Measurements from ENCODE around the gene SLC15A1. TPM values are rescaled to one million over a fixed set of nuclear protein-coding genes. Genes with fewer than 3 reads are reported as not detected.

The SLC15A1 gene
- total and polyA plus RNA-seq, 4 experiments from 2014 or later: not detected

DNA sequence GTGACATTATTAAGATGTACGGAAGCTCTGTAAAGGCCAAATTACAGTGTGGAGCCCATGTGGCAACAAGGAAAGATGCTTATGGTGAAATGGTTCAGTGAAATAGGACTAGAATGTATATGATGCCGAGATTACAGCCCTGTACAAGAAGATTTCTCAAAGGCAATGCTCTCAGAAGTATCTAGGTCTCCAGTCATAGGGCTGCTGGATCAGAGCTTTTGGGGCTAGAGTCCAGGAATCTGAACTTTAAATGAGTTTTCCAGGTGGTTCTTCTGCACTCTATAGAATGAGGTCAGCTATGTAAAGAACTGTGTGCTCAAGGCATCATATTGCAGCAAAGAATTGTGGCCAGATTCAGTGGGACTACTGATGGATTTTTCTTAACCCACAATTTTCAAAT lies 100.2 kb downstream of the SLC15A1 start:
- no peak for DNase-seq

DNA sequence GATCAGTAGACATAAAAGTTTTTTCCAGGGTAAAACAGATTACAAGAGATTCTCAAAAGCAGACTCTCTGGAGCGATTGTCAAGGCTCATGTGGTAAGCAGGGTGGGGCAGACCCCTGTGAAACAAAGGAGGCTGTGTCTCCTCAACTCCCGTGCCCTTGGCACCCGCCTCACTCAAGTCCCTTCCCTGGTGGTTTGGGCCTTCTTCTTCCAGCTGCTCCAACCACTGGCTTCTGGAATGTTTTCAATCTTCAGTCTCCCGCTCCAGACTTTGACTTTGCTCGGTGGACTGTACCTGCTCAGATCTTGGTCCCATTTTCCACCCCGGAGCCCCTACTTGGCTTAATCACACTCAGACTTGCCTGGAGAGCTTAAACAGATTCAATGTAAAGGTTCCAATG lies 100.7 kb downstream of the SLC15A1 start:
- intact Hi-C loops (cut with micrococcal nuclease): loop anchor here (2.0 kb wide), 1 partner anchor 77 kb away; no protein-coding TSS in a partner anchor
- Mint-ChIP-seq H3K27me3 (peaks cover 0 to 3% of the 10 kb centered on the region in 2 donors), H3K4me1 (peaks cover 0 to 4% (median 3%) of the 10 kb centered on the region in 4 donors), H3K9me3 (no peaks in the 10 kb centered on the region), H3K4me3 (no peak overlapping the region), H3K36me3 (no peaks in the 10 kb centered on the region), H3K27ac (no peak overlapping the region)
- Histone ChIP-seq H3K4me3 (ENCODE audit: low read length in 2 of 2) (no peak overlapping the region), H3K36me3 (ENCODE audit: insufficient read depth, low read length) (no peaks in the 10 kb centered on the region), H3K4me1 (ENCODE audit: insufficient read depth, low read length) (peaks cover 5% of the 10 kb centered on the region), H3K9me3 (ENCODE audit: control insufficient read depth in 1 of 2, low read length in 2 of 2) (no peaks in the 10 kb centered on the region), H3K27ac (ENCODE audit: low read depth, low read length) (no peak overlapping the region), H3K27me3 (ENCODE audit: insufficient read depth, low read length) (no peaks in the 10 kb centered on the region)
- DNase-seq: no peak
- ChIA-PET POLR2A (ENCODE audit: partially characterized antibody) (interaction anchor here (4.8 kb wide), 1 partner anchor 206 kb away, joined by 38 read pairs; no protein-coding TSS in a partner anchor), CTCF (ENCODE audit: partially characterized antibody) (interaction anchor here (1.5 to 11.4 kb wide), 14 partner anchors 14 to 215 kb away, joined by 5 to 345 read pairs (median 11); no protein-coding TSS in a partner anchor)

More for the DNA sequence above, 100.2 kb downstream of the SLC15A1 start:
- H3K36me3 ChIP-seq (ENCODE audit: insufficient read depth, low read length): no peaks in the 10 kb centered on the region
- no peaks in the 10 kb centered on the region for H3K9me3 ChIP-seq (ENCODE audit: control insufficient read depth in 1 of 2, low read length in 2 of 2)
- ChIA-PET POLR2A (ENCODE audit: partially characterized antibody) (interaction anchor here (1.0 to 4.8 kb wide), 4 partner anchors 75 to 206 kb away, joined by 4 to 38 read pairs (median 8); partner anchors contain the start of gene STK24), CTCF (ENCODE audit: partially characterized antibody) (interaction anchor here (0.8 to 11.4 kb wide), 38 partner anchors 10 to 619 kb away, joined by 3 to 345 read pairs (median 7); no protein-coding TSS in a partner anchor)
- Mint-ChIP-seq H3K4me1 (peaks cover 0 to 4% (median 3%) of the 10 kb centered on the region in 4 donors), H3K27ac (no peak overlapping the region), H3K36me3 (no peaks in the 10 kb centered on the region), H3K4me3 (no peak overlapping the region), H3K27me3 (peaks cover 0 to 3% of the 10 kb centered on the region in 2 donors), H3K9me3 (no peaks in the 10 kb centered on the region)
- no peak overlapping the region for H3K27ac ChIP-seq (ENCODE audit: low read depth, low read length)
- H3K27me3 ChIP-seq (ENCODE audit: insufficient read depth, low read length): no peaks in the 10 kb centered on the region
- peaks cover 5% of the 10 kb centered on the region for H3K4me1 ChIP-seq (ENCODE audit: insufficient read depth, low read length)
- no peak overlapping the region for H3K4me3 ChIP-seq (ENCODE audit: low read length in 2 of 2)
- intact Hi-C loops (cut with micrococcal nuclease): loop anchor here (2.0 kb wide), 1 partner anchor 77 kb away; no protein-coding TSS in a partner anchor

DNA sequence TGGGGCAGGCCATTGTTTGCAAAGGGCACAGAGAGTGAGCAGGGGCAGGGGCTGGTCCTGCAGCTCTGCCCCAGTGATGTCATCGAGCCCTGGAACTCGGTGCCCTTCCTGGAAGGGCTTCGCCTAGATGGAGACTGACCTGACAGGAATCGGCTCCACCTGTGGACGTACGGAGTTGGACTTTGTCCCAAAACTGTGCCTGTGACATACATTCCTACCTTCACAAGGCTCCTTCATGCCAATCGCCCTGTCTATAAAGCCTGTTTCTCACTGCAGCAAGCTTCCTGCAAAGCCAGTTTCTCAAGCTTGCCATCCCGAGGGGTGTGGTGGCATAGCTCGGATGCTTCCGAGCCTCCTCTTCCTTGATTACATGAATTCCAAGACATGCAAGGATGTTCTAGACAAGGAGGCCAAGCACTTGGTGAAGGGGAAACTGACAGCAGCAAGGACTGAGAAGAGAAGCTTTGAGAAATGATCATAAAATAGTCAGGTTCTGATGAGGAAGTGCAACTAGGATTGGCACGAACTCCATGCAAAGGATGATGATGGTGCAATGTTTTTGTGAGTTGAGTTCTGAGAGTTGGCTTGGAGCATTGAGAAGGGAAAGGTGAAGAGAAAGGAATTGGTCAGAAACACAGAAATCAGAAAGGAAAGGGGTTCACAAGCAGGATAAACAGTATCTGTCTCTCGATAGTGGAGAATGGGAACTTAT lies 101.9 kb downstream of the SLC15A1 start:
- POLR2A ChIA-PET (ENCODE audit: partially characterized antibody): interaction anchor here (4.8 kb wide), 1 partner anchor 205 kb away, joined by 38 read pairs; no protein-coding TSS in a partner anchor
- DNase-seq: no peak
- Histone ChIP-seq H3K4me3 (ENCODE audit: low read length in 2 of 2) (no peak overlapping the region), H3K4me1 (ENCODE audit: insufficient read depth, low read length) (peaks cover 5% of the 10 kb centered on the region), H3K9me3 (ENCODE audit: control insufficient read depth in 1 of 2, low read length in 2 of 2) (no peaks in the 10 kb centered on the region), H3K36me3 (ENCODE audit: insufficient read depth, low read length) (no peaks in the 10 kb centered on the region), H3K27me3 (ENCODE audit: insufficient read depth, low read length) (no peaks in the 10 kb centered on the region), H3K27ac (ENCODE audit: low read depth, low read length) (no peak overlapping the region)
- Mint-ChIP-seq H3K4me3 (no peak overlapping the region), H3K4me1 (peaks cover 0 to 4% (median 3%) of the 10 kb centered on the region in 4 donors), H3K27ac (no peak overlapping the region), H3K27me3 (peaks cover 3% of the 10 kb centered on the region in 2 donors), H3K9me3 (no peaks in the 10 kb centered on the region), H3K36me3 (no peaks in the 10 kb centered on the region)
- CTCF ChIA-PET (ENCODE audit: partially characterized antibody): interaction anchor here (0.6 to 11.4 kb wide), 4 partner anchors 168 to 341 kb away, joined by 3 to 345 read pairs (median 74); no protein-coding TSS in a partner anchor
- intact Hi-C loops (cut with micrococcal nuclease): no loop called here

DNA sequence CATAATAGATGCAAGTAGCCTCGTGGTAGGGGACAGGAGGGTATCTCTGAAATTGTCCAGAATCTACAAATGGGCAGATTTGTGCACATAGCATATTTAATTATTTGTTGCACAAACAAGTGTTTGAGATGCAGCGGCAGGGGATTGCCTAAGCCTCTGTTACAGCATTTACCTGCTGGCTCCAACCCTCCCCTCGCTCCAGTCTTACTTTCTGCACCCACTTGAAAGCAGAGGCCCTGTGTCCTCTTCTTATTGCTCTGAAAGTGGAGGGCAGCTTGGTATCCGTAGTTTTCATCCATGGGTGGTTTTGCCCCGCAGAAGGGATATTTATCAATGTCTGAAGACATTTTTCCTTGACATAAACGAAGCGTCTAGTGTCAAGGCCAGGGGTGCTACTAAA lies 102.6 kb downstream of the SLC15A1 start:
- peaks cover 3% of the 10 kb centered on the region in 2 donors for H3K27me3 Mint-ChIP-seq
- Histone ChIP-seq H3K27me3 (ENCODE audit: insufficient read depth, low read length) (no peaks in the 10 kb centered on the region), H3K4me1 (ENCODE audit: insufficient read depth, low read length) (peaks cover 5% of the 10 kb centered on the region), H3K4me3 (ENCODE audit: low read length in 2 of 2) (no peak overlapping the region), H3K27ac (ENCODE audit: low read depth, low read length) (no peak overlapping the region), H3K36me3 (ENCODE audit: insufficient read depth, low read length) (no peaks in the 10 kb centered on the region), H3K9me3 (ENCODE audit: control insufficient read depth in 1 of 2, low read length in 2 of 2) (no peaks in the 10 kb centered on the region)
- intact Hi-C loops (cut with micrococcal nuclease): no loop called here
- no peaks in the 10 kb centered on the region for H3K36me3 Mint-ChIP-seq
- ChIA-PET CTCF (ENCODE audit: partially characterized antibody) (interaction anchor here (1.5 to 11.4 kb wide), 3 partner anchors 15 to 206 kb away, joined by 3 to 345 read pairs (median 101); no protein-coding TSS in a partner anchor), POLR2A (ENCODE audit: partially characterized antibody) (no interaction called here)
- no peak overlapping the region for H3K4me3 Mint-ChIP-seq
- peak overlapping the region in 1 of 7 donors; percentile 17 for H3K27ac Mint-ChIP-seq
- DNase-seq: no peak
- H3K9me3 Mint-ChIP-seq: no peaks in the 10 kb centered on the region
- H3K4me1 Mint-ChIP-seq: peaks cover 0 to 4% (median 3%) of the 10 kb centered on the region in 4 donors

DNA sequence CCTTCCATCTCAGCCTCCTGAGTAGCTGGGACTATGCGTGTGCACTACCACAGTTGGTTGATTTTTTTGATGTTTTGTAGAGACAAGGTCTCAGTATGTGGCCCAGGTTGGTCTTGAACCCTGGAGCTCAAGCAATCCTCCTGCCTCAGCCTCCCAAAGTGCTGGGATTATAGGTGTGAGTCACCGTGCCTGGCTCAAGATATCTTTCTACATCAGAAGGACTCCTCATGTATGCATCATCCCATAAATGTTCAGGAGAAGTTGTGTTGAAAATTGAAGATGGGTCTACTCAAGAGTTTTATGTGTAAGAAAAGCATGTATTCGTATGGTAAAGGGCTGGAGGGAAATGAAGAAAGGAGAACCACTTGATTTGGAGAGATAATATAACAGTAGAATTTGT lies 103.8 kb downstream of the SLC15A1 start:
- DNase-seq: no peak
- peaks cover 0 to 4% (median 3%) of the 10 kb centered on the region in 4 donors for H3K4me1 Mint-ChIP-seq
- ChIA-PET CTCF (ENCODE audit: partially characterized antibody) (interaction anchor here (1.5 to 11.4 kb wide), 2 partner anchors 17 to 205 kb away, joined by 3 to 345 read pairs; no protein-coding TSS in a partner anchor), POLR2A (ENCODE audit: partially characterized antibody) (no interaction called here)
- Histone ChIP-seq H3K36me3 (ENCODE audit: insufficient read depth, low read length) (no peaks in the 10 kb centered on the region), H3K4me1 (ENCODE audit: insufficient read depth, low read length) (peaks cover 5% of the 10 kb centered on the region), H3K27me3 (ENCODE audit: insufficient read depth, low read length) (no peaks in the 10 kb centered on the region), H3K4me3 (ENCODE audit: low read length in 2 of 2) (no peak overlapping the region), H3K9me3 (ENCODE audit: control insufficient read depth in 1 of 2, low read length in 2 of 2) (no peaks in the 10 kb centered on the region), H3K27ac (ENCODE audit: low read depth, low read length) (no peak overlapping the region)
- H3K27ac Mint-ChIP-seq: no peak overlapping the region
- H3K9me3 Mint-ChIP-seq: no peaks in the 10 kb centered on the region
- peaks cover 3 to 5% of the 10 kb centered on the region in 2 donors for H3K27me3 Mint-ChIP-seq
- no peaks in the 10 kb centered on the region for H3K36me3 Mint-ChIP-seq
- no peak overlapping the region for H3K4me3 Mint-ChIP-seq
- intact Hi-C loops (cut with micrococcal nuclease): no loop called here

DNA sequence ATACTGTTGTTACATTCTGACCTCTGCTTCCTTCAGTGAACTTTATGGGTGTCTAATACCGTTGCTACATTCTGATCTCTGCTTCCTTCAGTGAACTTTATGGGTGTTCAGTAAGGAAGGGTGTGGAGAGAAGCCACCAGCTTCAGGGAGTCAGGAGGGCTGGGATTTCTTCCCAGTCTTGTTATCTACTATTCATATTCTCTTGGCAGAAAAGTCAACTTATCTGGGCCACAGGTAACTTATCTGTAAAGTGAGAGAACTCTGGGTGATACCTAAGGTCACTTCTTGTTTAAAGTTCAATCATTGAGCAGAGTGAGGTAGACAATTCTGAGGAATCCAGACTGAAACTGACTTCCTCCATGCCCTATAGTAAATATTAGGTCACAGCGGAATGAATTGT lies 104.3 kb downstream of the SLC15A1 start:
- Mint-ChIP-seq H3K27me3 (peaks cover 3 to 5% of the 10 kb centered on the region in 2 donors), H3K4me1 (peaks cover 0 to under 1% (median 0%) of the 10 kb centered on the region in 4 donors), H3K9me3 (no peaks in the 10 kb centered on the region), H3K4me3 (no peak overlapping the region), H3K36me3 (no peaks in the 10 kb centered on the region), H3K27ac (no peak overlapping the region)
- no peak for DNase-seq
- H3K27ac ChIP-seq (ENCODE audit: low read depth, low read length): no peak overlapping the region
- H3K4me3 ChIP-seq (ENCODE audit: low read length in 2 of 2): no peak overlapping the region
- no peaks in the 10 kb centered on the region for H3K9me3 ChIP-seq (ENCODE audit: control insufficient read depth in 1 of 2, low read length in 2 of 2)
- intact Hi-C loops (cut with micrococcal nuclease): no loop called here
- H3K4me1 ChIP-seq (ENCODE audit: insufficient read depth, low read length): peaks cover 2% of the 10 kb centered on the region
- ChIA-PET CTCF (ENCODE audit: partially characterized antibody) (interaction anchor here (11.4 kb wide), 1 partner anchor 204 kb away, joined by 345 read pairs; no protein-coding TSS in a partner anchor), POLR2A (ENCODE audit: partially characterized antibody) (no interaction called here)
- H3K36me3 ChIP-seq (ENCODE audit: insufficient read depth, low read length): no peaks in the 10 kb centered on the region
- H3K27me3 ChIP-seq (ENCODE audit: insufficient read depth, low read length): no peaks in the 10 kb centered on the region

DNA sequence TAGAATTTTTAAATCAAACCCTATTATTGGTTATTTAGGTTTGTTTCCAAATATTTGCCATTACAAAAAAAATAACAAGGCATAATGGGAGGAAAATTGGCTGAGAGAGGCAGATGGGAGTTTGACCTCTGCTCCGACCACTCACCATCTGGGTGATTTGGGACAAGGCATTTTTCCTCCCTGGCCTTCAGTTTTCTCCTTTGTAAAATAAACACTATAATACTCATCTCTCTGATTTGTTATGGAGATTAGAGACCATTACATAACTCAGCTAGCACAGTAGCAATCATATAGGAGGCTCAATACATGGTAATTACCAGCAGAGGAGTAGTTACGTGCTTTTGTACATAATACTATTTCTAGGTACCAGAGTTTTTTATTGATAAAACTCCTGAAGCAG lies 105.4 kb downstream of the SLC15A1 start:
- Mint-ChIP-seq H3K27ac (no peak overlapping the region), H3K9me3 (no peaks in the 10 kb centered on the region), H3K4me3 (no peak overlapping the region), H3K27me3 (peaks cover 3 to 5% of the 10 kb centered on the region in 2 donors), H3K36me3 (no peaks in the 10 kb centered on the region), H3K4me1 (no peaks in the 10 kb centered on the region)
- no peaks in the 10 kb centered on the region for H3K27me3 ChIP-seq (ENCODE audit: insufficient read depth, low read length)
- CTCF ChIA-PET (ENCODE audit: partially characterized antibody): interaction anchor here (1.5 to 11.4 kb wide), 2 partner anchors 24 to 203 kb away, joined by 3 to 345 read pairs; no protein-coding TSS in a partner anchor
- intact Hi-C loops (cut with micrococcal nuclease): no loop called here
- no peak for DNase-seq
- no peak overlapping the region for H3K4me3 ChIP-seq (ENCODE audit: low read length in 2 of 2)
- no peaks in the 10 kb centered on the region for H3K36me3 ChIP-seq (ENCODE audit: insufficient read depth, low read length)
- no peak overlapping the region for H3K27ac ChIP-seq (ENCODE audit: low read depth, low read length)
- POLR2A ChIA-PET (ENCODE audit: partially characterized antibody): no interaction called here
- H3K9me3 ChIP-seq (ENCODE audit: control insufficient read depth in 1 of 2, low read length in 2 of 2): no peaks in the 10 kb centered on the region
- no peaks in the 10 kb centered on the region for H3K4me1 ChIP-seq (ENCODE audit: insufficient read depth, low read length)
